ENCODE measurements around the gene ASB16. TPM values are rescaled to one million over a fixed set of nuclear protein-coding genes. Genes with fewer than 3 reads are reported as not detected.

The ASB16 gene
- total and polyA plus RNA-seq, 3 donors from 2014 or later: 0.86 to 5.7 (median 2.5) TPM

DNA sequence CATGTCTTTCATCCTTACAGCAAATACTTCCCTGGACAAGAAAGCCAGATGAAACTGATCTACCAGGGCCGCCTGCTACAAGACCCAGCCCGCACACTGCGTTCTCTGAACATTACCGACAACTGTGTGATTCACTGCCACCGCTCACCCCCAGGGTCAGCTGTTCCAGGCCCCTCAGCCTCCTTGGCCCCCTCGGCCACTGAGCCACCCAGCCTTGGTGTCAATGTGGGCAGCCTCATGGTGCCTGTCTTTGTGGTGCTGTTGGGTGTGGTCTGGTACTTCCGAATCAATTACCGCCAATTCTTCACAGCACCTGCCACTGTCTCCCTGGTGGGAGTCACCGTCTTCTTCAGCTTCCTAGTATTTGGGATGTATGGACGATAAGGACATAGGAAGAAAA, 20.0 kb downstream of the ASB16 start:
- no peaks in the 10 kb centered on the region for H3K9me3 ChIP-seq
- no peak for DNase-seq
- WGBS, 2 donors: 86 to 94% methylated on average over 9 to 10 of the region's 10 CpGs
- H3K4me3 ChIP-seq: no peak overlapping the region
- no peaks in the 10 kb centered on the region for H3K36me3 ChIP-seq (ENCODE audit: low read depth, missing control alignments)
- no peaks in the 10 kb centered on the region for H3K27me3 ChIP-seq
- H3K4me1 ChIP-seq: peaks cover 12% of the 10 kb centered on the region
- TF ChIP-seq, protein P1, sequence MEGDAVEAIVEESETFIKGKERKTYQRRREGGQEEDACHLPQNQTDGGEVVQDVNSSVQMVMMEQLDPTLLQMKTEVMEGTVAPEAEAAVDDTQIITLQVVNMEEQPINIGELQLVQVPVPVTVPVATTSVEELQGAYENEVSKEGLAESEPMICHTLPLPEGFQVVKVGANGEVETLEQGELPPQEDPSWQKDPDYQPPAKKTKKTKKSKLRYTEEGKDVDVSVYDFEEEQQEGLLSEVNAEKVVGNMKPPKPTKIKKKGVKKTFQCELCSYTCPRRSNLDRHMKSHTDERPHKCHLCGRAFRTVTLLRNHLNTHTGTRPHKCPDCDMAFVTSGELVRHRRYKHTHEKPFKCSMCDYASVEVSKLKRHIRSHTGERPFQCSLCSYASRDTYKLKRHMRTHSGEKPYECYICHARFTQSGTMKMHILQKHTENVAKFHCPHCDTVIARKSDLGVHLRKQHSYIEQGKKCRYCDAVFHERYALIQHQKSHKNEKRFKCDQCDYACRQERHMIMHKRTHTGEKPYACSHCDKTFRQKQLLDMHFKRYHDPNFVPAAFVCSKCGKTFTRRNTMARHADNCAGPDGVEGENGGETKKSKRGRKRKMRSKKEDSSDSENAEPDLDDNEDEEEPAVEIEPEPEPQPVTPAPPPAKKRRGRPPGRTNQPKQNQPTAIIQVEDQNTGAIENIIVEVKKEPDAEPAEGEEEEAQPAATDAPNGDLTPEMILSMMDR (IDR thresholded peaks at IDR 0.05): no peak
- no peak for TF ChIP-seq POLR2A (IDR thresholded peaks at IDR 0.05)
- no peak overlapping the region for H3K27ac ChIP-seq
- intact Hi-C loops (cut with DNase I; ENCODE audit: low total_unique reads): no loop called here

DNA sequence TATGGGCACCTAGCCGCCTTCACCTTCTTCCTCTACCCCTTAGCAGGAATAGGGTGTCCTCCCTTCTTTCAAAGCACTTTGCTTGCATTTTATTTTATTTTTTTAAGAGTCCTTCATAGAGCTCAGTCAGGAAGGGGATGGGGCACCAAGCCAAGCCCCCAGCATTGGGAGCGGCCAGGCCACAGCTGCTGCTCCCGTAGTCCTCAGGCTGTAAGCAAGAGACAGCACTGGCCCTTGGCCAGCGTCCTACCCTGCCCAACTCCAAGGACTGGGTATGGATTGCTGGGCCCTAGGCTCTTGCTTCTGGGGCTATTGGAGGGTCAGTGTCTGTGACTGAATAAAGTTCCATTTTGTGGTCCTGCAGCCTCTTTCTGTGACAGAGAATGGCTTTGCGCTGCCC, 20.9 kb downstream of the ASB16 start:
- WGBS, 2 donors: 70 to 73% methylated on average over 4 to 5 of the region's 5 CpGs
- no peak overlapping the region for H3K27ac ChIP-seq
- intact Hi-C loops (cut with DNase I; ENCODE audit: low total_unique reads): no loop called here

DNA sequence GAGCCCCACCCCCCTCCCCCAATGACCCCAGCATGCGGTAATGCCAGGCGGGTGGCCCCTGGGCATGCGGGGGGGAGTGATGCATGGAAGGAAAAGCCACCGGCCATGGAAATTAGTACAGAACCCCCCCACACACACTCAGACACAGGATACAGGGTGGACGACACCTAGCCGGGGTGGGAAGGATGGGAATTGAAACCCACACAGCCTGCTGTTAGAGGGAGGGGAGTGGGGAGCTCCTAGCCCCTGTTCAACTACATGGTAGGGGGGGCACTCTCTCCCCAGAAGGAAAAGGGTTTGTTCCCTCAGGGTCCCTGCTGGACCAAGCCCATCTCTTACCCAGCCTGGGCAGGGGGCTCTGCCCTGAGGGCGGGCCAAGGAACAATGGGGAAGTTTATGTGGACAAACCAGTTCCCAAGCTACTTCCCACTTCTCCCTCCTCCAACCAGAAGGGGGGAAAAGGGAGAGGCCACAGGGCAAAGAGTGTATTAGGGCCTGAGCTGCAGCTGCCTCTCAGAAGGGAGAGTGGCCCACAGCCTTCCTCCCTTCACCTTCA, 21.5 kb downstream of the ASB16 start:
- Histone ChIP-seq H3K27ac (no peak overlapping the region), H3K4me1 (peaks cover 7% of the 10 kb centered on the region), H3K27me3 (no peaks in the 10 kb centered on the region), H3K4me3 (no peak overlapping the region), H3K36me3 (ENCODE audit: low read depth, missing control alignments) (no peaks in the 10 kb centered on the region), H3K9me3 (no peaks in the 10 kb centered on the region)
- no peak for DNase-seq
- WGBS, 2 donors: 64 to 79% methylated on average over 4 to 7 of the region's 7 CpGs
- intact Hi-C loops (cut with DNase I; ENCODE audit: low total_unique reads): no loop called here
- TF ChIP-seq POLR2A (IDR thresholded peaks at IDR 0.05): no peak
- TF ChIP-seq, protein P1 (IDR thresholded peaks at IDR 0.05): no peak

More for the DNA sequence above, 20.9 kb downstream of the ASB16 start:
- Histone ChIP-seq H3K9me3 (no peaks in the 10 kb centered on the region), H3K27me3 (no peaks in the 10 kb centered on the region), H3K4me3 (no peak overlapping the region), H3K4me1 (peaks cover 7% of the 10 kb centered on the region), H3K36me3 (ENCODE audit: low read depth, missing control alignments) (no peaks in the 10 kb centered on the region)
- DNase-seq: no peak
- TF ChIP-seq, protein P1 (IDR thresholded peaks at IDR 0.05): no peak
- TF ChIP-seq POLR2A (IDR thresholded peaks at IDR 0.05): no peak

DNA sequence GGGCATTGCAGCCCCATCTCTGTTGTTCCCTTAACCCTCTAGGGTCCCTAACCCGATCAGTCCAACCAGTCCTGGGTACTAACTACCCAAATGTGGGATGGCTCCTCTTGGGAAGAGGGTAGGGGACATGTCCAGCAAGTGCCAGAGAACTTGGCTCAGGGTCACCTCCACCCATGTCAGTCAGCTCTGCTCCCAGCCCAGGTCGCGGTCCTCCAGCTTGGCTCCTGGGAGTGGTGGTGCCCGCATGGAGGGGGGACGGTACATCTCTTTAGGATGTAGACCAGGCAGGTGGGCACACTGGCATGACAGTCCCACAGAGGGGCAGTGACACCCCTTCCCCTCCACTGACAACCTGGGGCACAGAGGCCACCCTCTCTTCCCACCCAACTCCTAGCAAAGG, 22.2 kb downstream of the ASB16 start:
- Histone ChIP-seq H3K27me3 (no peaks in the 10 kb centered on the region), H3K4me3 (no peak overlapping the region), H3K9me3 (no peaks in the 10 kb centered on the region), H3K4me1 (peaks cover 12% of the 10 kb centered on the region), H3K36me3 (ENCODE audit: low read depth, missing control alignments) (no peaks in the 10 kb centered on the region), H3K27ac (no peak overlapping the region)
- intact Hi-C loops (cut with DNase I; ENCODE audit: low total_unique reads): no loop called here
- 88 to 93% methylated on average over 3 to 5 of the region's 5 CpGs for WGBS, 2 donors
- DNase-seq: no peak
- TF ChIP-seq, protein P1 (IDR thresholded peaks at IDR 0.05): no peak
- TF ChIP-seq POLR2A (IDR thresholded peaks at IDR 0.05): no peak
